Measurements from ENCODE around the gene NPC1.

DNA sequence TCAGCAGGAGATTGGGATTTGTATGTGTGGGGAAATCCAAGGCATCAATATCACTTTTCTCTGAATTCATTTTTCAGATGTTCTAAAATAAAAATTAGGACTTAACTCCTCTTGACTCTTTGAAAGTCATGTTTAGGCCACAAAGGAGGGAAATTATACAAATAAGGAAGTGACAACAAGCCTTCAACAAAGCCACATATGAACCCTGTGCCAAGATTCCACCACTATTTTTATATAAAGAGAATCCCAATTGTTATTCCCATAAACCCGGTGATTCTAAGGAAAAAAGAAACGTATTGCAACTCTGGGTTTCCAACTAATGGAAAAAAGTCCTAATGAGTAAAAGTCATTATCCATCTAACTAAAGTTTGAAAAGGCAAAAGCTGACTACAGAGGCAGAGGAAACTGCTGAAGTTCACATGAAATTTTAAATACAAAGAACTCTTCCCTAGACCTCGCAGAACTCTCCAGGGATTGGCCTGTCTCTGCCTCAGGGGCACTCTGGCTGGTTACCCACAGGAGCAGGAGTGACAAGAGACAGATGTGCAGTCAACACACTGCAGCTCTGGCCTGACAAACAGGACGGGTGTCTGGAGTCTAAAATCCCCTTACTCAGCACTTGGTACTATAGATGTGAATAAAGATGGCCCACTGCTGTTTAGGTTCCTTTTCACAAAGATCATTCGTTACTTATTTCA, 11.5 kb downstream of the NPC1 start:
- TF ChIP-seq, protein P1, sequence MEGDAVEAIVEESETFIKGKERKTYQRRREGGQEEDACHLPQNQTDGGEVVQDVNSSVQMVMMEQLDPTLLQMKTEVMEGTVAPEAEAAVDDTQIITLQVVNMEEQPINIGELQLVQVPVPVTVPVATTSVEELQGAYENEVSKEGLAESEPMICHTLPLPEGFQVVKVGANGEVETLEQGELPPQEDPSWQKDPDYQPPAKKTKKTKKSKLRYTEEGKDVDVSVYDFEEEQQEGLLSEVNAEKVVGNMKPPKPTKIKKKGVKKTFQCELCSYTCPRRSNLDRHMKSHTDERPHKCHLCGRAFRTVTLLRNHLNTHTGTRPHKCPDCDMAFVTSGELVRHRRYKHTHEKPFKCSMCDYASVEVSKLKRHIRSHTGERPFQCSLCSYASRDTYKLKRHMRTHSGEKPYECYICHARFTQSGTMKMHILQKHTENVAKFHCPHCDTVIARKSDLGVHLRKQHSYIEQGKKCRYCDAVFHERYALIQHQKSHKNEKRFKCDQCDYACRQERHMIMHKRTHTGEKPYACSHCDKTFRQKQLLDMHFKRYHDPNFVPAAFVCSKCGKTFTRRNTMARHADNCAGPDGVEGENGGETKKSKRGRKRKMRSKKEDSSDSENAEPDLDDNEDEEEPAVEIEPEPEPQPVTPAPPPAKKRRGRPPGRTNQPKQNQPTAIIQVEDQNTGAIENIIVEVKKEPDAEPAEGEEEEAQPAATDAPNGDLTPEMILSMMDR (IDR thresholded peaks at IDR 0.05), result no peak
- no peak for TF ChIP-seq POLR2A (IDR thresholded peaks at IDR 0.05)
- no peak for TF ChIP-seq EP300 (IDR thresholded peaks at IDR 0.05)

All from ovary (tissue), 3 donors.